ENCODE measurements around the gene PAQR7. TPM values are rescaled to one million over a fixed set of nuclear protein-coding genes. Genes with fewer than 3 reads are reported as not detected.
A peak's percentile ranks its signal among the peaks of the same experiment; 100 is the strongest.

The PAQR7 gene
- total RNA-seq, 1 donor from 2014 or later: 12.6 TPM

DNA sequence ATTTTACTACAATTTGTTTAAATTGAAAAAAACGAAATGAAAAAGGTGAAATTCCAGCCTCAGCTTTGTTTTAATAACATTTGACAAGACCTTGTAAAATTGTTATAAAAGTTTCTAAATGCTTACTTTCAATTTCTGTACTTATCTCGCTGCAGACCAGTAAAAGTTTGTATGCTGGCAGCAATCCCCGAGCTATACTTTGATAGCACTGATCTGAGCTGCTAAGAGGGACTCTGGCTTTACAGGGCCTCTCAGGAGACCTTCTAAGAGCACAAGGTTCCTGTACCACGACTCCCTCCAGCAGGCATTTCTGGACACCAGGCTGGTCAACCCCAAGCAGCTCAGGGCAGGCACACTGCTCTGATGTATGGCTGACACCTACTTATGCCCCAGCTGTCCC is 17.6 kb upstream of the PAQR7 start:
- FAIRE-seq (no peak), DNase-seq (ENCODE audit: low read depth) (no peak)
- Histone ChIP-seq H3K36me3 (ENCODE audit: control insufficient read depth, insufficient read depth, low read length) (no peaks in the 10 kb centered on the region), H3K27me3 (ENCODE audit: control insufficient read depth, insufficient read depth, low read length) (no peaks in the 10 kb centered on the region), H3K4me3 (ENCODE audit: low read depth, low read length) (no peak overlapping the region)
- TF ChIP-seq, protein P1, sequence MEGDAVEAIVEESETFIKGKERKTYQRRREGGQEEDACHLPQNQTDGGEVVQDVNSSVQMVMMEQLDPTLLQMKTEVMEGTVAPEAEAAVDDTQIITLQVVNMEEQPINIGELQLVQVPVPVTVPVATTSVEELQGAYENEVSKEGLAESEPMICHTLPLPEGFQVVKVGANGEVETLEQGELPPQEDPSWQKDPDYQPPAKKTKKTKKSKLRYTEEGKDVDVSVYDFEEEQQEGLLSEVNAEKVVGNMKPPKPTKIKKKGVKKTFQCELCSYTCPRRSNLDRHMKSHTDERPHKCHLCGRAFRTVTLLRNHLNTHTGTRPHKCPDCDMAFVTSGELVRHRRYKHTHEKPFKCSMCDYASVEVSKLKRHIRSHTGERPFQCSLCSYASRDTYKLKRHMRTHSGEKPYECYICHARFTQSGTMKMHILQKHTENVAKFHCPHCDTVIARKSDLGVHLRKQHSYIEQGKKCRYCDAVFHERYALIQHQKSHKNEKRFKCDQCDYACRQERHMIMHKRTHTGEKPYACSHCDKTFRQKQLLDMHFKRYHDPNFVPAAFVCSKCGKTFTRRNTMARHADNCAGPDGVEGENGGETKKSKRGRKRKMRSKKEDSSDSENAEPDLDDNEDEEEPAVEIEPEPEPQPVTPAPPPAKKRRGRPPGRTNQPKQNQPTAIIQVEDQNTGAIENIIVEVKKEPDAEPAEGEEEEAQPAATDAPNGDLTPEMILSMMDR (IDR thresholded peaks at IDR 0.05; ENCODE audit: insufficient read depth, low read length, severe bottlenecking): no peak

DNA sequence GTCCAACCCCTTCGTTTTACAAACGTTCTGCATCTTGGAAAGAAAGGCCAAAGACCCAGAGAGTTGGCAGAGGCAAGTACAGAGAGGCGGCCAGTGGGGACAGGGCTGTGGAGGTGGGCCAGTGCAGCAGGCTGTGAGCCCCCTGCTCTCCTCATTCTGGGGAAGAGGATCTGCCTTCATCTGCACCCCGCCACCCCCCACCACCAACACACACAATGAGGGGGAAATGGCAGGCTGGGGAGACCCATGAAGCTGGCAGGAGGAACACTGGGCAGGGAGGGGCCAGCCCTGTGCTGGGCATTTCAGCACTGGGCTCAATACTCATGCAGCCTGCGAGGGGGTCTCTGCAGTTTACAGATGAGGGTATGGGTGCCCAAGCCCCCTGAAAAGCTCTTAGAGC is 16.1 kb upstream of the PAQR7 start:
- DNase-seq (ENCODE audit: low read depth) (no peak), FAIRE-seq (no peak)
- no peaks in the 10 kb centered on the region for H3K36me3 ChIP-seq (ENCODE audit: control insufficient read depth, insufficient read depth, low read length)
- no peak overlapping the region for H3K4me3 ChIP-seq (ENCODE audit: low read depth, low read length)
- TF ChIP-seq, protein P1 (IDR thresholded peaks at IDR 0.05; ENCODE audit: insufficient read depth, low read length, severe bottlenecking): no peak
- no peaks in the 10 kb centered on the region for H3K27me3 ChIP-seq (ENCODE audit: control insufficient read depth, insufficient read depth, low read length)

DNA sequence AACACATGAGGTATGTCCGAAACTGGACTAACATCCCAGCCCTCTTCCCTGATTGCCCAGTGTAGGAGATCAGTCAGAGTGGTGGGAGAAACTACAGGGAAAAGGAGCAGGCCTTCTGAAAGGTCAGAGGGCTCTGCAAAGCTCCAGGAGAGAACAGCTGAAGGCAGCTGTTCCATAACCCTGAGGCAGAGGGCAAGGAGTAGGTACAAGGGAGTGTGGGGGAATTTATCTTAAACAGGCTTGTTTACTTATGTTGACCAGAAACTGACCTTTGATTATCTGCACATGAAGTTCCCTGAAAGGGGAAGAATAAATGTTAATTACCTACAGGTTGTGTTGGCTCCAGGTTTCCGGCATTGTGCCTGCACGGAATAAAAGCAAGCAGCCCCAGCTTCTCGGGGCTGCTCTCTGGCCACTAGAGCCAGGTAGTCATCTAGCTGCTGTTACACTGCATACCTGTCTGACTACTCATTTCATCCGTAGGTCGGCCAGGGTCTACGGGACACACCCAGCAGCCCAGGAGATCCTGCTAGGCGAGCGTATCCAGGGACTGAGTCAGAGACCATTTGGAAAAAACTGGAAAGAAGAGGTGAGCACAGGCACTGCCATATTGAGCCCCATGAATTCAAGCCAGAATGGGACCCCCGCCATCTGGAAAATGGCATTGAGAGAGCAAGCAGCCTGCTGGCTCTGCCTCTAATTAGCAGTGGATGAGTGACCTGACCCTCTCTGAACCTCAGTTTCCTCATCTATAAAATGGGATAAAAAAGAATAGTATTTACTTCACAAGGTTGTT is 14.9 kb upstream of the PAQR7 start:
- FAIRE-seq: peak; percentile 89
- H3K4me3 ChIP-seq (ENCODE audit: low read depth, low read length): no peak overlapping the region
- H3K27me3 ChIP-seq (ENCODE audit: control insufficient read depth, insufficient read depth, low read length): no peaks in the 10 kb centered on the region
- TF ChIP-seq, protein P1 (IDR thresholded peaks at IDR 0.05; ENCODE audit: insufficient read depth, low read length, severe bottlenecking): no peak
- H3K36me3 ChIP-seq (ENCODE audit: control insufficient read depth, insufficient read depth, low read length): no peaks in the 10 kb centered on the region
- peak; percentile 98 for DNase-seq (ENCODE audit: low read depth)

DNA sequence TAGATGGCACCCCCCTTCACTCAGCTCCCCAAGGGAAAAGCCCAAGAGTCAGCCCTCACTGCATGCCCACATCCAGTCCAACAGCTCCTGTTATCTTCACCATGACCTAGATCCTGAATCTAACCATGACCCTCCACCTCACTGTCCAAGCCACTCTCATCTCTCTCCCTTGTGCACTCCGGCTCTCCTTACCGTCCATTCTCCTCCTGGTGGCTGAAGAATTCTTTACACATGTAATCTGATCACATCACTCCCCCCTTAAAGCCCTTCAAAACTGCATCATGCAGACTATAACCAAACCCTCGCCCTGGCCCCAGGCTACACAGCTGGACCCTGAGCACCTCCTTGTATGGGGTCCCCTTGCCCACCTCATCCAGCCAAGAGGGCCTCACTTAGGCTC is 14.0 kb upstream of the PAQR7 start:
- H3K4me3 ChIP-seq (ENCODE audit: low read depth, low read length): no peak overlapping the region
- DNase-seq (ENCODE audit: low read depth) (no peak), FAIRE-seq (no peak)
- H3K27me3 ChIP-seq (ENCODE audit: control insufficient read depth, insufficient read depth, low read length): no peaks in the 10 kb centered on the region
- H3K36me3 ChIP-seq (ENCODE audit: control insufficient read depth, insufficient read depth, low read length): no peaks in the 10 kb centered on the region
- TF ChIP-seq, protein P1 (IDR thresholded peaks at IDR 0.05; ENCODE audit: insufficient read depth, low read length, severe bottlenecking): peak; percentile 26

DNA sequence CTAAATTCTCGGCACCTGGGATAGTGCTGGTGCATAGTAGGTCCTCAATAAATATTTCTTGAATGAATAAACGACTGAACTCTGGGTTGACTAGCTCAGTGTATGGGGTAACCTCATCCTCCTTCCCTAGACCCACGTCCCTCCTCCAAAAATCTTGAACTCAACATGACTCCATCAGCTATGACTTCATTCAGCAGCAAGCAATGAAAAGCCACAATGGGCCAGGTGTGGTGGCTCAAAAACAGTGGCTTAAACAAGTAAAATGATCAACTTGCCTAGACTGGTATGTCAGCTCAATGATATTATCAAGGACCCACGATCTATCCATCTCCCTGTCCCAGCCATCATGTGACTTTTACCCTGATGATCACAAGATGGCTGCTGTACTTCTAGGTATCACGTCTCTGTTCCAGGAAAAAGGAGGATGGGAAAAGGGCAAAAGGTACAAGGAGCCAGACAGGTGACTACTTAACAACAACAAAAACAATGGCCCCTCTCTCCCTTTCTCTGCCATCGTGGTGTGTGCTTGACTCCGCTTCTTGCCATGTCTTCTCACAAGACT is 13.0 kb upstream of the PAQR7 start:
- FAIRE-seq (peak; percentile 55), DNase-seq (ENCODE audit: low read depth) (peak; percentile 67)
- TF ChIP-seq, protein P1 (IDR thresholded peaks at IDR 0.05; ENCODE audit: insufficient read depth, low read length, severe bottlenecking): no peak
- H3K27me3 ChIP-seq (ENCODE audit: control insufficient read depth, insufficient read depth, low read length): no peaks in the 10 kb centered on the region
- H3K36me3 ChIP-seq (ENCODE audit: control insufficient read depth, insufficient read depth, low read length): no peaks in the 10 kb centered on the region
- H3K4me3 ChIP-seq (ENCODE audit: low read depth, low read length): no peak overlapping the region
